Activated CD8-positive, alpha-beta memory T cell treated with anti-CD3 and anti-CD28 coated beads, Interleukin-2, amount 50 U/mL, for 4 hours (primary cell): ENCODE data around the gene PCNX1.
A peak's percentile ranks its signal among the peaks of the same experiment; 100 is the strongest.

Source experiments
- DNase-seq: peaks from one replicate; pipeline ENCODE4 v3.0.0-alpha.2; 2020

Gene PCNX1

GRCh38 chr14:70889555-70889954, 17.7 kb upstream of the PCNX1 start:
- no peak for DNase-seq

- DNase-seq, result no peak
Measured at GRCh38 chr14:70890826-70891659, 16.2 kb upstream of the PCNX1 start.

GRCh38 chr14:70891737-70892136, 15.5 kb upstream of the PCNX1 start:
- no peak for DNase-seq

GRCh38 chr14:70893062-70893845, 14.0 kb upstream of the PCNX1 start:
- DNase-seq, result no peak

- no peak for DNase-seq
Measured at GRCh38 chr14:70893858-70894291, 13.4 kb upstream of the PCNX1 start.

- no peak for DNase-seq
Measured at GRCh38 chr14:70894868-70895267, 12.4 kb upstream of the PCNX1 start.

- DNase-seq, result no peak
Measured at GRCh38 chr14:70896317-70896716, 10.9 kb upstream of the PCNX1 start.

GRCh38 chr14:70896981-70897380, 10.3 kb upstream of the PCNX1 start:
- no peak for DNase-seq

- no peak for DNase-seq
Measured at GRCh38 chr14:70897464-70897863, 9.8 kb upstream of the PCNX1 start.

- no peak for DNase-seq
Measured at GRCh38 chr14:70898111-70898745, 9.0 kb upstream of the PCNX1 start.

- no peak for DNase-seq
Measured at GRCh38 chr14:70901269-70901668, 6.0 kb upstream of the PCNX1 start.

- DNase-seq, result no peak
Measured at GRCh38 chr14:70902184-70902583, 5.1 kb upstream of the PCNX1 start.

GRCh38 chr14:70904373-70904772, 2.9 kb upstream of the PCNX1 start:
- DNase-seq, result no peak

- DNase-seq, result no peak
Measured at GRCh38 chr14:70905301-70905700, 2.0 kb upstream of the PCNX1 start.

- DNase-seq, result no peak
Measured at GRCh38 chr14:70906793-70907175, 475 bp upstream of the PCNX1 start.

- DNase-seq, result peak; percentile 68
Measured at GRCh38 chr14:70907996-70908934, 1.0 kb downstream of the PCNX1 start.

- no peak for DNase-seq
Measured at GRCh38 chr14:70908935-70909641, 1.8 kb downstream of the PCNX1 start.

- DNase-seq, result no peak
Measured at GRCh38 chr14:70909733-70910614, 2.7 kb downstream of the PCNX1 start.

- no peak for DNase-seq
Measured at GRCh38 chr14:70915415-70915814, 8.2 kb downstream of the PCNX1 start.

GRCh38 chr14:70916300-70916699, 9.0 kb downstream of the PCNX1 start:
- no peak for DNase-seq

- no peak for DNase-seq
Measured at GRCh38 chr14:70916799-70917198, 9.5 kb downstream of the PCNX1 start.
